Measurements from ENCODE around the gene ABCD1.

DNA sequence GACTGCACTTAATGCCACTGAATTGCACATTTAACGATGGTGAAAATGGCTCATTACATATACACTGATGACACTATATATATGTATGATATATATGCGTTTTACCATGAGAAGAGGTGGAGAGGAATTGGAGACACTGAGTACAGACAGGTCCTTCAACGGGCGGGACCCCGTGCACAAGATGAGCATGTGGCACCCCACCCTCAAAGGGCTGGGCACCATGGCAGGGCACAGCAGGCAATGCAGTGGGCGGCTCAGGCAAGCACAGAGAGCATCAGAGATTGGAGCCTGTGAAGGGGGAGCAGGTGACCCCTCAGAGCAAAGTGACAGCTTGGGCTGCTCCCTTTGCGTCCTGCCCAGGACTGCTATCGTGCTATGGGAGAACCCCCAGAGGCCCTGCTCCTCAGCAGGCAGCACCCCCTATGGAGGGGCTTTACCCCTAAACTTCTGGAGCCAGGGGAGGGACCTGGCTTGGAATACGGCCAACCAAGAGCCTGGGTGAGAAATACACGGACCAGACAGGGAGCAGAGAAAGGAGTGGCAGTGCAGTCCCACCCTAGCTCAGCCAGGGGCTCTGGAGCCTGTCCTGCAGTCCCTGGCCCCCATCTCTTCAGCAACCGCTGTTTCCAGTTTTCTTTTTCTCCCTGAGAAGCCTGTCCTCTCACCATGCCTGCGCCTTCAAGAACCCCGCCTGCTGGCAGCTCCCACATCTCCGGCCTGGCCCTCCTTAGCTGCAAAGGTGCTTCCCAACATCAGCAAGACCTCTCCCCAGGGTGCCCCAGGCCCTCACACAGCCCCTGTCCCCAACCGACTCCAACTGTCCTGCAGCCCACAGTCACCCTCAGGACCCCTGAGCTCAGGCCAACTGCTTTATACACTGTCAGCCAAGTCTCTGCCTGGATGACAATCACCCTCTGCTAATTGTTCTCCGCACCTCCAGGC, 26.5 kb upstream of the ABCD1 start:
- TF ChIP-seq, protein P1, sequence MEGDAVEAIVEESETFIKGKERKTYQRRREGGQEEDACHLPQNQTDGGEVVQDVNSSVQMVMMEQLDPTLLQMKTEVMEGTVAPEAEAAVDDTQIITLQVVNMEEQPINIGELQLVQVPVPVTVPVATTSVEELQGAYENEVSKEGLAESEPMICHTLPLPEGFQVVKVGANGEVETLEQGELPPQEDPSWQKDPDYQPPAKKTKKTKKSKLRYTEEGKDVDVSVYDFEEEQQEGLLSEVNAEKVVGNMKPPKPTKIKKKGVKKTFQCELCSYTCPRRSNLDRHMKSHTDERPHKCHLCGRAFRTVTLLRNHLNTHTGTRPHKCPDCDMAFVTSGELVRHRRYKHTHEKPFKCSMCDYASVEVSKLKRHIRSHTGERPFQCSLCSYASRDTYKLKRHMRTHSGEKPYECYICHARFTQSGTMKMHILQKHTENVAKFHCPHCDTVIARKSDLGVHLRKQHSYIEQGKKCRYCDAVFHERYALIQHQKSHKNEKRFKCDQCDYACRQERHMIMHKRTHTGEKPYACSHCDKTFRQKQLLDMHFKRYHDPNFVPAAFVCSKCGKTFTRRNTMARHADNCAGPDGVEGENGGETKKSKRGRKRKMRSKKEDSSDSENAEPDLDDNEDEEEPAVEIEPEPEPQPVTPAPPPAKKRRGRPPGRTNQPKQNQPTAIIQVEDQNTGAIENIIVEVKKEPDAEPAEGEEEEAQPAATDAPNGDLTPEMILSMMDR (IDR thresholded peaks at IDR 0.05): no peak
- TF ChIP-seq POLR2AphosphoS5 (IDR thresholded peaks at IDR 0.05) (no peak), EP300 (IDR thresholded peaks at IDR 0.05) (no peak), POLR2A (IDR thresholded peaks at IDR 0.05; ENCODE audit: low read depth) (no peak)

Data from esophagus muscularis mucosa (tissue), 4 donors.